OCI-LY7 (cell line): ENCODE measurements around the gene HMX2. TPM values are rescaled to one million over a fixed set of nuclear protein-coding genes. Genes with fewer than 3 reads are reported as not detected.
A peak's percentile ranks its signal among the peaks of the same experiment; 100 is the strongest.

Experiments used
- BruUV-seq: library from RNA; stranded (reverse); fragments of 400-500 nt; replicated peaks from 2 replicates; lab custom pipeline; 2021; lab: Mats Ljungman, UMichigan
- CTCF ChIA-PET: fragments of 300-600 bp; sonication (Branson Sonifier 250); formaldehyde crosslinking; loops from one replicate; lab custom pipeline; 2022; ENCODE audit warnings: antibody characterized with exemption; ENCODE audit not compliant: unreplicated experiment; lab: Charles Lee
- POLR2A ChIA-PET: fragments of 300-600 bp; sonication (Branson Sonifier 250); formaldehyde crosslinking; loops from one replicate; lab custom pipeline; 2022; ENCODE audit warnings: antibody characterized with exemption; lab: Charles Lee
- DNase-seq: peaks from one replicate; pipeline ENCODE4 v3.0.0-alpha.2; 2015; ENCODE audit warnings: low spot score
- H2AFZ ChIP-seq: fragments of 200-600 bp; sonication (generic), shearing (Covaris generic); 2 replicates; pipeline ENCODE4 v1.6.1; 2014; ENCODE audit warnings: mild to moderate bottlenecking, antibody characterized with exemption, low read length, moderate library complexity
- H3K27ac ChIP-seq: fragments of 200-600 bp; sonication (generic); 2 replicates; pipeline ENCODE4 v1.5.1; 2014; ENCODE audit warnings: mixed run types, low read depth, mild to moderate bottlenecking, moderate library complexity, low read length, inconsistent platforms; ENCODE audit not compliant: poor library complexity, severe bottlenecking
- H3K36me3 ChIP-seq: fragments of 200-600 bp; sonication (generic); 2 replicates; pipeline ENCODE4 v1.6.1; 2014; ENCODE audit warnings: mild to moderate bottlenecking, antibody characterized with exemption, low read length, moderate library complexity, mixed read lengths; ENCODE audit not compliant: insufficient read depth
- H3K4me1 ChIP-seq: fragments of 200-600 bp; sonication (generic); 2 replicates; pipeline ENCODE4 v1.5.1; 2014; ENCODE audit warnings: mild to moderate bottlenecking, low read length; ENCODE audit not compliant: insufficient read depth, poor library complexity, severe bottlenecking
- H3K4me2 ChIP-seq: fragments of 200-600 bp; sonication (generic); 2 replicates; pipeline ENCODE4 v1.6.1; 2014; ENCODE audit warnings: mild to moderate bottlenecking, low read length
- H3K4me3 ChIP-seq: fragments of 200-600 bp; sonication (generic); 2 replicates; pipeline ENCODE4 v1.5.1; 2014; ENCODE audit warnings: mild to moderate bottlenecking, low read depth, low read length; ENCODE audit not compliant: poor library complexity, severe bottlenecking
- H3K79me2 ChIP-seq: fragments of 200-600 bp; sonication (generic); 2 replicates; pipeline ENCODE4 v1.6.1; 2016; ENCODE audit warnings: low read depth, mild to moderate bottlenecking, low read length, moderate library complexity, mixed read lengths; ENCODE audit not compliant: insufficient read depth
- H3K9me2 ChIP-seq: fragments of 200-600 bp; sonication (generic); 2 replicates; pipeline ENCODE4 v1.6.1; 2016; ENCODE audit warnings: mild to moderate bottlenecking, low read length, mixed read lengths; ENCODE audit not compliant: insufficient read depth
- H3K9me3 ChIP-seq: fragments of 200-600 bp; sonication (generic); 2 replicates; pipeline ENCODE4 v1.6.1; 2014; ENCODE audit warnings: mild to moderate bottlenecking, mixed run types, low read length, mixed read lengths
- H4K20me1 ChIP-seq: fragments of 200-600 bp; sonication (generic); 2 replicates; pipeline ENCODE4 v1.6.1; 2014; ENCODE audit warnings: mild to moderate bottlenecking, antibody characterized with exemption, low read length, moderate library complexity, mixed read lengths; ENCODE audit not compliant: insufficient read depth
- EZH2phosphoT487 ChIP-seq: fragments of 200-600 bp; sonication (generic); IDR thresholded peaks from 2 replicates; pipeline ENCODE4 v1.6.1; 2018; ENCODE audit warnings: low read depth, borderline replicate concordance, mild to moderate bottlenecking, mixed run types, antibody characterized with exemption, low read length, moderate library complexity, mixed read lengths
- intact Hi-C: fragments of 100-400 bp; cut with micrococcal nuclease; formaldehyde crosslinking; loops from one replicate; pipeline ENCODE4 v1.10.0; 2022; ENCODE audit not compliant: unreplicated experiment
- total RNA-seq, 2 experiments: library from RNA; depleted of rRNA in 1 of 2; stranded (reverse); fragments of >200 nt in 1 of 2; shearing (Covaris generic) in 1 of 2; gene quantifications; 2 replicates each; pipeline ENCODE4 v1.2.3, GENCODE V29; 2014 to 2022
- TF ChIP-seq, protein P1 (sequence below): fragments of 200-600 bp; sonication (generic); conservative IDR thresholded peaks from 2 replicates; pipeline ENCODE4 v1.5.1; 2014; ENCODE audit warnings: mild to moderate bottlenecking, antibody characterized with exemption, low read length, moderate library complexity, mixed read lengths

HMX2 gene
- total RNA-seq, 2 experiments from 2014 or later: 1.2 to 2.4 TPM

DNA sequence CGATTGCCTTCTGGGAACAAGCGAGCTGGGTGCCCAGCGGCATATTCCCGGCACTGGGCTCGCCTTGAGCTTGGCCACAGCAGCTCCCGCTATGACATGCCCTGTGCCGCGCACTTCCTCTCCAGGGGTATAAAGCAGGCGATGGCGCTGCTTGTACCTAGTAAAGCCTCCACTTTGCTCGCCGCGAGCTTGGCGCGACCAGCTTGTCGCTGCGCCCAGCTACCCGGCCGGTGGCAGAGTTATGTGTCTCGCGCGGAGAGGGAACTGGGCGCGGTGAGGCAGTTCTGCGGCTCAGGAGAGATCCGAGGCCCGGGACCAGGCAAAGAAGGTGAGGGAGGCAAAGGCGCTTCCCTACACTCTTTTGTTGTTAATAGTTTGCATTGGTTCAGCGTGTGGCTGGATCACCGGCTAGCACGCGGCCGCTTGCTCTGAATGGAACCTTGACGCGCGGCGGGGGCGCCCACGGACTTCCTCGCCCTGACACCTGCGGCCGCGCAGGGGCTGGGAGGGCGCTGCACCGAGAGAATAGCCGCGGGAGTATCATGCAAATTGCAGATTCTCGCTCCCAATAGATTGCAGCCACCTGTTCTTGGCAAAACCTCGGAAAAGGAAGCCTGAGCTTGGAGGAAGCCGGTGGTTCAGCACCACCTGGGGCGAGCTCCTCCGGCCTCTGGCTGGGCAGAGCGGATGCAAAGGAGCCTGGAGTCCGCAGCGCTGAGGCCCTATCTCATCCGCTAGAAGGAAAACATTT is 3.2 kb downstream of the HMX2 start:
- no peak for DNase-seq
- Histone ChIP-seq H3K36me3 (peaks cover 15% of the 10 kb centered on the region), H3K9me3 (no peaks in the 10 kb centered on the region), H3K27ac (no peak overlapping the region), H3K4me1 (peaks cover 28% of the 10 kb centered on the region), H3K4me3 (no peak overlapping the region), H3K79me2 (peaks cover 19% of the 10 kb centered on the region), H2AFZ (peak overlapping the region; percentile 76), H3K9me2 (no peaks in the 10 kb centered on the region), H3K4me2 (peak overlapping the region; percentile 45), H4K20me1 (peaks cover 9% of the 10 kb centered on the region)
- ChIA-PET CTCF (interaction anchor here (1.0 kb wide), 1 partner anchor 250 kb away, joined by 6 read pairs; no protein-coding TSS in a partner anchor), POLR2A (interaction anchor here (0.7 to 1.6 kb wide), 2 partner anchors 9 to 815 kb away, joined by 3 to 9 read pairs; no protein-coding TSS in a partner anchor)
- intact Hi-C loops: loop anchor here (5.0 to 10.0 kb wide), 2 partner anchors 251 to 776 kb away; partner anchors contain the start of gene PLEKHA1
- BruUV-seq: no TSS peak
- TF ChIP-seq, protein P1, sequence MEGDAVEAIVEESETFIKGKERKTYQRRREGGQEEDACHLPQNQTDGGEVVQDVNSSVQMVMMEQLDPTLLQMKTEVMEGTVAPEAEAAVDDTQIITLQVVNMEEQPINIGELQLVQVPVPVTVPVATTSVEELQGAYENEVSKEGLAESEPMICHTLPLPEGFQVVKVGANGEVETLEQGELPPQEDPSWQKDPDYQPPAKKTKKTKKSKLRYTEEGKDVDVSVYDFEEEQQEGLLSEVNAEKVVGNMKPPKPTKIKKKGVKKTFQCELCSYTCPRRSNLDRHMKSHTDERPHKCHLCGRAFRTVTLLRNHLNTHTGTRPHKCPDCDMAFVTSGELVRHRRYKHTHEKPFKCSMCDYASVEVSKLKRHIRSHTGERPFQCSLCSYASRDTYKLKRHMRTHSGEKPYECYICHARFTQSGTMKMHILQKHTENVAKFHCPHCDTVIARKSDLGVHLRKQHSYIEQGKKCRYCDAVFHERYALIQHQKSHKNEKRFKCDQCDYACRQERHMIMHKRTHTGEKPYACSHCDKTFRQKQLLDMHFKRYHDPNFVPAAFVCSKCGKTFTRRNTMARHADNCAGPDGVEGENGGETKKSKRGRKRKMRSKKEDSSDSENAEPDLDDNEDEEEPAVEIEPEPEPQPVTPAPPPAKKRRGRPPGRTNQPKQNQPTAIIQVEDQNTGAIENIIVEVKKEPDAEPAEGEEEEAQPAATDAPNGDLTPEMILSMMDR: no peak
- TF ChIP-seq EZH2phosphoT487: no peak

GRCh38 chr10:123151737-123152135 is 3.8 kb downstream of the HMX2 start:
- TF ChIP-seq, protein P1: no peak
- TF ChIP-seq EZH2phosphoT487: no peak
- no TSS peak for BruUV-seq
- Histone ChIP-seq H3K4me2 (peak overlapping the region; percentile 45), H3K79me2 (peaks cover 25% of the 10 kb centered on the region), H3K36me3 (peaks cover 21% of the 10 kb centered on the region), H3K4me1 (peaks cover 34% of the 10 kb centered on the region), H3K9me2 (no peaks in the 10 kb centered on the region), H3K9me3 (no peaks in the 10 kb centered on the region), H2AFZ (peak overlapping the region; percentile 76; the same call in 1 of the 2 replicates), H3K4me3 (no peak overlapping the region), H4K20me1 (peaks cover 11% of the 10 kb centered on the region), H3K27ac (no peak overlapping the region)
- POLR2A ChIA-PET: interaction anchor here (0.7 to 1.6 kb wide), 2 partner anchors 9 to 814 kb away, joined by 3 to 9 read pairs; no protein-coding TSS in a partner anchor
- CTCF ChIA-PET: interaction anchor here (1.0 kb wide), 1 partner anchor 250 kb away, joined by 6 read pairs; no protein-coding TSS in a partner anchor
- intact Hi-C loops: loop anchor here (5.0 to 10.0 kb wide), 2 partner anchors 251 to 777 kb away; partner anchors contain the start of gene PLEKHA1
- DNase-seq: no peak
